RPMI7951 (cell line): Measurements from ENCODE around the gene PRR36. TPM values are rescaled to one million over a fixed set of nuclear protein-coding genes. Genes with fewer than 3 reads are reported as not detected.

Source experiments
- DNase-seq: peaks from one replicate; pipeline ENCODE4 v3.0.0-alpha.2; 2012; ENCODE audit warnings: low read depth
- total RNA-seq: library from RNA; depleted of rRNA; stranded (reverse); fragments of >200 nt; shearing (Covaris generic); gene quantifications from 2 replicates; pipeline ENCODE4 v1.2.3, GENCODE V29; 2014

Gene PRR36
- total RNA-seq, 1 experiment from 2014 or later, result not detected

GRCh38 chr19:7913652-7914051, 39.5 kb upstream of the PRR36 start:
- no peak for DNase-seq

- no peak for DNase-seq
These were observed 38.7 kb upstream of the PRR36 start for GRCh38 chr19:7912697-7913564.

GRCh38 chr19:7912144-7912696, 38.0 kb upstream of the PRR36 start:
- no peak for DNase-seq

- DNase-seq, result no peak
These were observed 37.4 kb upstream of the PRR36 start for GRCh38 chr19:7911508-7912143.

- no peak for DNase-seq
These were observed 36.4 kb upstream of the PRR36 start for GRCh38 chr19:7910321-7911161.

GRCh38 chr19:7909471-7910067, 35.4 kb upstream of the PRR36 start:
- no peak for DNase-seq

GRCh38 chr19:7908742-7909461, 34.7 kb upstream of the PRR36 start:
- DNase-seq, result no peak

- DNase-seq, result no peak
These were observed 34.0 kb upstream of the PRR36 start for GRCh38 chr19:7908078-7908699.

- DNase-seq, result no peak
These were observed 33.4 kb upstream of the PRR36 start for GRCh38 chr19:7907544-7907943.

- no peak for DNase-seq
These were observed 32.9 kb upstream of the PRR36 start for GRCh38 chr19:7907122-7907521.

GRCh38 chr19:7905859-7906258, 31.7 kb upstream of the PRR36 start:
- DNase-seq, result no peak

GRCh38 chr19:7905268-7905667, 31.1 kb upstream of the PRR36 start:
- DNase-seq, result no peak

- no peak for DNase-seq
These were observed 30.2 kb upstream of the PRR36 start for GRCh38 chr19:7904074-7905020.

- DNase-seq, result peak; percentile 97
These were observed 29.3 kb upstream of the PRR36 start, which contains the start of gene MAP2K7 for GRCh38 chr19:7903244-7904073. TSS of gene MAP2K7 (plus strand) at chr19:7903877. CDS start at chr19:7903945, 68 bp downstream.

- no peak for DNase-seq
These were observed 28.6 kb upstream of the PRR36 start for GRCh38 chr19:7902796-7903243.

- DNase-seq, result no peak
These were observed 27.1 kb upstream of the PRR36 start for GRCh38 chr19:7901337-7901736.

GRCh38 chr19:7900931-7901330, 26.7 kb upstream of the PRR36 start:
- no peak for DNase-seq

GRCh38 chr19:7900401-7900870, 26.2 kb upstream of the PRR36 start:
- no peak for DNase-seq
